Activated naive CD4-positive, alpha-beta T cell treated with anti-CD3 and anti-CD28 coated beads for 36 hours (primary cell): ENCODE measurements around the gene ZNF654. TPM values are rescaled to one million over a fixed set of nuclear protein-coding genes. Genes with fewer than 3 reads are reported as not detected.

Source experiments
- CTCF ChIA-PET: fragments of 350-600 bp; sonication (Branson Sonifier 250); formaldehyde crosslinking; loops from one replicate; lab custom pipeline; 2021; ENCODE audit warnings: antibody characterized with exemption; lab: Charles Lee
- DNase-seq: peaks from one replicate; pipeline ENCODE4 v3.0.0-alpha.2; 2020
- H3K27ac Mint-ChIP-seq: one replicate; pipeline ENCODE4 v1.8.0; 2021; ENCODE audit warnings: mild to moderate bottlenecking, mixed read lengths
- H3K27me3 Mint-ChIP-seq: one replicate; pipeline ENCODE4 v1.8.0; 2021; ENCODE audit warnings: low read depth, mixed read lengths
- H3K36me3 Mint-ChIP-seq: one replicate; pipeline ENCODE4 v1.8.0; 2021; ENCODE audit warnings: low read depth, mixed read lengths
- H3K4me1 Mint-ChIP-seq: one replicate; pipeline ENCODE4 v1.8.0; 2021; ENCODE audit warnings: low read depth, mixed read lengths
- H3K4me3 Mint-ChIP-seq: one replicate; pipeline ENCODE4 v1.8.0; 2021; ENCODE audit warnings: mild to moderate bottlenecking, moderate library complexity, mixed read lengths
- H3K9me3 Mint-ChIP-seq: one replicate; pipeline ENCODE4 v1.8.0; 2021; ENCODE audit warnings: mixed read lengths
- intact Hi-C: fragments of 100-400 bp; cut with micrococcal nuclease; formaldehyde crosslinking; loops from one replicate; pipeline ENCODE4 v1.15.1; 2023
- total RNA-seq, 2 experiments: library from RNA; stranded (reverse); gene quantifications; one replicate each; pipeline ENCODE4 v1.2.3, GENCODE V29; 2021

Gene ZNF654
- total RNA-seq, 2 experiments from 2014 or later: 17.8 to 18.8 TPM

DNA sequence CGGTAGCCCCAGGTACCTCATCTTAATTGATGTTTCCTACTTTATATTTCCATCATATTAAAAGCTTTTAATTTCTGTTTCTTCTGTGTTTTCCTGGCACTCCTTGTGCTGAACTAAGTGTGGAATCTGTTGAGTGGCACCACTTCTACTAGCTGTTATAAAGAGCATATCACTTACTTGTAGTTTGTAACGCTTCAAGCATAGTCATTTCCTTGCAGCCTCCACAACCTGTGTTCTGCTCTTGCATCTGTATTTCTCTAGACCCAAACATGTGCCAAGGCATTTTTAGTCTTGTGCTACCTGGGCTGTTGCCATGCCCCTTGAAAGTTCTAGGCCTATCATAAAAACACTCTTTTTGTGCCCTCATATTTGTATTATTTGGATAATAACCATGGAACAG is 16.0 kb downstream of the ZNF654 start:
- CTCF ChIA-PET: no interaction called here
- intact Hi-C loops: no loop called here
- peaks cover 59% of the 10 kb centered on the region for H3K4me1 Mint-ChIP-seq

DNA sequence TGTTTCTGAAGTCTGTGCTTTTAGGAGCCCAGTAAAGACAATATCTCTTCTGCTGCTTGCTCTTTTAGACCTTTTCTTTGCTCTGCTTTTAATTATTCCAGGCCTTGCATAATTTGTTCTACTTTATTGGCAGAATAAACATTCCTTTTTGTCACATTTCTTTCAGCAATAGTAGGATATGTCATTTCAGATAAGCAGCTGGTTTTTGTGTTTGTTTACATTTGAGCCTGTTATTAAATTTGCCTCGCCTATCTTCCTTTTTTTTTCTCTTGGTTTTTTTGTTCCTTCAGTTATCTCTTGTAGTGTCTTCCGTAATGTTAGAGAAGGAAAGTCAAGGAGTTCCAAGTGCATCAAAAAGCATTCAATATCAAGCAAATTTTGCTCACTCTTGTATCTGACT is 16.4 kb downstream of the ZNF654 start:
- Mint-ChIP-seq H3K4me3 (no peak overlapping the region), H3K36me3 (peaks cover 15% of the 10 kb centered on the region), H3K27ac (no peak overlapping the region), H3K9me3 (peaks cover 13% of the 10 kb centered on the region), H3K27me3 (no peaks in the 10 kb centered on the region), H3K4me1 (peaks cover 59% of the 10 kb centered on the region)
- no peak for DNase-seq
- intact Hi-C loops: no loop called here
- CTCF ChIA-PET: no interaction called here

More for the DNA sequence above, 16.0 kb downstream of the ZNF654 start:
- no peak for DNase-seq
- Mint-ChIP-seq H3K27ac (no peak overlapping the region), H3K9me3 (peaks cover 13% of the 10 kb centered on the region), H3K27me3 (no peaks in the 10 kb centered on the region), H3K4me3 (no peak overlapping the region), H3K36me3 (peaks cover 15% of the 10 kb centered on the region)

- no peak for DNase-seq
- CTCF ChIA-PET: no interaction called here
- Mint-ChIP-seq H3K27ac (no peak overlapping the region), H3K4me3 (no peak overlapping the region), H3K27me3 (no peaks in the 10 kb centered on the region), H3K4me1 (peaks cover 62% of the 10 kb centered on the region), H3K36me3 (peaks cover 14% of the 10 kb centered on the region), H3K9me3 (peaks cover 8% of the 10 kb centered on the region)
- intact Hi-C loops: no loop called here
These were observed 17.7 kb downstream of the ZNF654 start for GRCh38 chr3:88076712-88077111.

- H3K4me1 Mint-ChIP-seq: peaks cover 52% of the 10 kb centered on the region
- CTCF ChIA-PET: no interaction called here
- no peak overlapping the region for H3K4me3 Mint-ChIP-seq
- intact Hi-C loops: no loop called here
- H3K27me3 Mint-ChIP-seq: no peaks in the 10 kb centered on the region
- no peaks in the 10 kb centered on the region for H3K9me3 Mint-ChIP-seq
- peaks cover 11% of the 10 kb centered on the region for H3K36me3 Mint-ChIP-seq
- DNase-seq: no peak
- no peak overlapping the region for H3K27ac Mint-ChIP-seq
These were observed 19.9 kb downstream of the ZNF654 start for GRCh38 chr3:88078932-88079331.

DNA sequence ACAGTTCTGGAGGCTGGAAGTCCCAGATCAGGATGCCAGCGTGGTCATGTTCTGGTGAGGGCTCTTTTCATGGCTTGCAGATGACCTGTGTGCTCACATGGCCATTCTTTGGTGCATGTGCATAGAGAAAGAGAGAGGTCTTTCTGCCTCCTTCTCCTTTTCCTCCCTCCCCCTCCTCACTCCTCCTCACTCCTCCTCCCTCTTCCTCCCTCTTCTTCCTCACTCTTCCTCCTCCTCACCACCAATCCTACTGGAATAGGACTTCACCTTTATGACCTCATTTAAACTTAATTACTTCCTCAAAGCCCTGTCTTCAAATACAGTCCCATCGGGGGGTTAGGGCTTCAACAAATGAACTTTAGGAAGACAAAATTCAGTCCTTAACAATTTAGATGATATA is 23.8 kb downstream of the ZNF654 start:
- Mint-ChIP-seq H3K9me3 (no peaks in the 10 kb centered on the region), H3K27ac (no peak overlapping the region), H3K27me3 (no peaks in the 10 kb centered on the region), H3K4me1 (peaks cover 25% of the 10 kb centered on the region), H3K36me3 (peaks cover 21% of the 10 kb centered on the region), H3K4me3 (no peak overlapping the region)
- intact Hi-C loops: no loop called here
- CTCF ChIA-PET: no interaction called here
- DNase-seq: no peak

DNA sequence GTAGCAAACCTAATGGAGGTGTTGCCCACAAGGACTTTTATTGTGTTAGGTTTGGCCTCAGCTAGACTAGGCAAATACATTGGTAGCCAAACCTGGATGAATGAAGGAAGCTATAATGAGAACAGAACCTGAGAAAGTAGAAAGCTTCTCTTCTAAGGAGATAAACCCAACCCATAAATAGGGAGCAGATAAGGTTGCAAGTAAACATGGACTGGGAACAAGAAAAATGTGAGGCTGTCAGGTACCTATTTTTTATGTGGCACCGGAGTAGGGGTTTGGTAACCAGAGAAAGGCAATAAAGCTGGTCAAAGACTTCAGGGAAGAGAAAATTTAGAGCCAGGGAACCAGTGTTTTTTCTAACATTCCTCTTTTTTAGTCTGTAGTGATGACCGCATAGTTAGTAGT is 25.0 kb downstream of the ZNF654 start:
- Mint-ChIP-seq H3K4me3 (no peak overlapping the region), H3K27me3 (no peaks in the 10 kb centered on the region), H3K27ac (no peak overlapping the region), H3K36me3 (peaks cover 25% of the 10 kb centered on the region), H3K4me1 (peaks cover 14% of the 10 kb centered on the region), H3K9me3 (no peaks in the 10 kb centered on the region)
- intact Hi-C loops: no loop called here
- no peak for DNase-seq
- CTCF ChIA-PET: interaction anchor here (1.2 kb wide), 1 partner anchor 29 kb away, joined by 5 read pairs; no protein-coding TSS in a partner anchor

DNA sequence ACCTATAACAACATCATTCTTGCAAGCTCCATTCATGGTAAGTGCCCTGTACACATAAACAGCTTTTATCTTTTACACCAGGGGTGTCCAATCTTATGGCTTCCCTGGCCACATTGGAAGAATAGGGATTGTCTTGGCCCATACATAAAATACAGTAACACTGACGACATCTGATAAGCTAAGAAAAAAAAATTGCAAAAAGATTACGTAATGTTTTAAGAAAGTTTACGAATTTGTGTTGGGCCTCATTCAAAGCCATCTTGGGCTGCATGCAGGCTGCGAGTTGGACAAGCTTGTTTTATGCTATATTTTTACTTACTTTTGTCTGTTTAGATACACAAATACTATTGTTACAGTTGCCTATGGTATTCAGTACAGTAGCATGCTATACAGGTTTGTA is 31.6 kb downstream of the ZNF654 start:
- H3K27ac Mint-ChIP-seq: no peak overlapping the region
- intact Hi-C loops: no loop called here
- CTCF ChIA-PET: interaction anchor here (1.0 to 1.9 kb wide), 3 partner anchors 11 to 61 kb away, joined by 3 to 7 read pairs (median 3); no protein-coding TSS in a partner anchor
- H3K4me1 Mint-ChIP-seq: peaks cover 5% of the 10 kb centered on the region
- no peak overlapping the region for H3K4me3 Mint-ChIP-seq
- H3K9me3 Mint-ChIP-seq: peaks cover 8% of the 10 kb centered on the region
- DNase-seq: no peak
- H3K27me3 Mint-ChIP-seq: no peaks in the 10 kb centered on the region
- H3K36me3 Mint-ChIP-seq: peaks cover 47% of the 10 kb centered on the region

DNA sequence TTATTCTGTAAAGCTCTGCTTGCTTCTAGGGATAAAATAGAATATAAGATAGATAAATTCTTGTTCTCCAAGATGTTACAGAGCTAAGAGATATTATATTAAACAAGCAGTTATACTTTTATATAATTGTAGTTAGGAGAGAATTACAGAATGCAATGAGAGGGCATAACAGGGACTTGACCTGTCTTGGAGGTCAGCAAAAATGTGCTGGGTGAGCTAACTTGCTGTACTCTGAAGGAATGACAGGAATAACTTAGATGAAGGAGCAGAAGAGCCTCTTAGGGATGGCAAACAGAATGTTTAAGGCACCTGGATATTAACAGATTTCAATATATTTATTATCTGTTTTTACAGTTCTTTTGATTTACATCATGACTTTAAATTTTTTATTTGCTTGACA is 33.2 kb downstream of the ZNF654 start:
- no peak overlapping the region for H3K4me3 Mint-ChIP-seq
- intact Hi-C loops: no loop called here
- no peak for DNase-seq
- H3K27me3 Mint-ChIP-seq: no peaks in the 10 kb centered on the region
- H3K9me3 Mint-ChIP-seq: peaks cover 8% of the 10 kb centered on the region
- peaks cover 52% of the 10 kb centered on the region for H3K36me3 Mint-ChIP-seq
- no peak overlapping the region for H3K27ac Mint-ChIP-seq
- CTCF ChIA-PET: no interaction called here
- H3K4me1 Mint-ChIP-seq: peaks cover 7% of the 10 kb centered on the region

DNA sequence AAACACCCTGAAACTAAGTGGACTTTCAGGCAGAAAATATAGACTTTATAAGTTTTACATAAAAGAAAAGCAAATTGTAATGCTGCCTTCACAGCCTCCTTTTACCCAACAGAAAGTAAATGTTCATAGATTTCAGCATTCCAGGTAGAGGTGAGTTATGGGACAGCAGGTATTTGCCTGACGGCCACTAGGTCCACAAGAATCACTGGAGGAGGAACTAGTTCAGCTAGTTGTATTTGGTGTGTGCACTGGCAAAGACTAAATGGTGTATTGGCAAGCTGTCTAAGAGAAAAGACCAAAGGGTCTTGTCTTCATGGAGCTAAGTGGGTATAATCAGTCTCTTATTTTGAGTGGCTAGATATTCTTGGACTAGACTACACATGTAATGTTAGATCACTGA is 34.2 kb downstream of the ZNF654 start:
- intact Hi-C loops: no loop called here
- no peak for DNase-seq
- CTCF ChIA-PET: no interaction called here
- H3K27me3 Mint-ChIP-seq: no peaks in the 10 kb centered on the region
- peaks cover 59% of the 10 kb centered on the region for H3K36me3 Mint-ChIP-seq
- peaks cover 9% of the 10 kb centered on the region for H3K4me1 Mint-ChIP-seq
- H3K9me3 Mint-ChIP-seq: peaks cover 17% of the 10 kb centered on the region
- no peak overlapping the region for H3K4me3 Mint-ChIP-seq
- no peak overlapping the region for H3K27ac Mint-ChIP-seq

- no peak overlapping the region for H3K4me3 Mint-ChIP-seq
- H3K27ac Mint-ChIP-seq: no peak overlapping the region
- peaks cover 17% of the 10 kb centered on the region for H3K4me1 Mint-ChIP-seq
- no peak for DNase-seq
- H3K36me3 Mint-ChIP-seq: peaks cover 48% of the 10 kb centered on the region
- CTCF ChIA-PET: interaction anchor here (1.2 kb wide), 1 partner anchor 11 kb away, joined by 3 read pairs; no protein-coding TSS in a partner anchor
- peaks cover 18% of the 10 kb centered on the region for H3K9me3 Mint-ChIP-seq
- no peaks in the 10 kb centered on the region for H3K27me3 Mint-ChIP-seq
- intact Hi-C loops: no loop called here
These were observed 42.1 kb downstream of the ZNF654 start for GRCh38 chr3:88101142-88101541.

DNA sequence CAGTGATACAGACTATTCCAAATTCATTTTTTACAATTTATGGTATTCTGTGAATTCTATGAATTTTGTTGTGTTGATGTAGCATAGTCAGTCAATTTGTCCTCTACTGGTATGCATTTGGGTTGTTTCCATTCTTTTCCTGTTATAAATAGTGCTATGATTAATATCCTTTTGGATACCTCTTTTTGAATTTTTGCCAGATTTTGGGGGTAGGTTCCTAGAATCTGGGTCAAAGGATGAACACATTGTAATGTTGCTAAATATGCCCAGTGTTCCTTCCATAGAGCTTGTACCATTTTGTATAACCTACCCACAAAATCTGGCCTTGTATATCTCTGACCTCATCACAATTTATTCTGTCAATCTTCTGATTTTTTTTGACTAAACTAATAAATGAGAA is 46.3 kb downstream of the ZNF654 start:
- Mint-ChIP-seq H3K27me3 (no peaks in the 10 kb centered on the region), H3K27ac (no peak overlapping the region), H3K4me3 (no peak overlapping the region), H3K4me1 (peaks cover 24% of the 10 kb centered on the region), H3K36me3 (peaks cover 19% of the 10 kb centered on the region), H3K9me3 (peaks cover 8% of the 10 kb centered on the region)
- CTCF ChIA-PET: no interaction called here
- DNase-seq: no peak
- intact Hi-C loops: no loop called here

GRCh38 chr3:88112289-88112688 is 53.2 kb downstream of the ZNF654 start:
- CTCF ChIA-PET: interaction anchor here (0.7 to 1.8 kb wide), 5 partner anchors 28 to 341 kb away, joined by 3 to 8 read pairs (median 5); no protein-coding TSS in a partner anchor
- Mint-ChIP-seq H3K4me1 (peaks cover 29% of the 10 kb centered on the region), H3K36me3 (peaks cover 11% of the 10 kb centered on the region), H3K4me3 (no peak overlapping the region), H3K9me3 (no peaks in the 10 kb centered on the region), H3K27me3 (no peaks in the 10 kb centered on the region), H3K27ac (no peak overlapping the region)
- DNase-seq: no peak
- intact Hi-C loops: loop anchor here (2.0 to 10.0 kb wide), 3 partner anchors 320 to 761 kb away; partner anchors contain the start of gene HTR1F
